Ishikawa (cell line): ENCODE data around the gene NUB1.

Source experiments
- EP300 ChIP-seq: IDR thresholded peaks from 2 replicates; pipeline ENCODE4 v1.6.1; 2012; ENCODE audit warnings: borderline replicate concordance
- NFIC ChIP-seq: IDR thresholded peaks from 2 replicates; pipeline ENCODE4 v1.6.1; 2012
- RAD21 ChIP-seq: IDR thresholded peaks from 2 replicates; pipeline ENCODE4 v1.6.1; 2012; ENCODE audit warnings: low read depth
- TCF12 ChIP-seq: IDR thresholded peaks from 2 replicates; pipeline ENCODE4 v1.6.1; 2012; ENCODE audit warnings: low read depth
- TF ChIP-seq, protein P1 (sequence below): IDR thresholded peaks from 2 replicates; pipeline ENCODE4 v1.6.1; 2012; ENCODE audit warnings: low read depth, mild to moderate bottlenecking

DNA sequence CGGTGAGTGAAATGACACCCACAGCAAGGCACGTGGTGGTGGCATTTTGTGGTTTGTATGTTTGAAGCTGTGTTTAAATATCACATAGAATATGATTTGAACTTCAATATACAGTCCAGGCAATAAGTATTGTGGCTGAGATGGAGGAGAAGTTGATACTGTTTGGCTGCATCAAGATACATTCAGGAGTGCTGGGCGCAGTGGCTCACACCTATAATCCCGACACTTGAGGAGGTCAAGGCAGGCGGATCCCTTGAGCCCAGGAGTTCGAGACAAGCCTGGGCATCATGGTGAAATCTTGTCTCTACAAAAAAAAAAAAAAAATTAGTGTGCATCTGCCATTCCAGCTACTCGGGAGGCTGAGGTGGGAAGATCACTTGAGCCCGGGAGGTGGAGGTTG, 35.2 kb upstream of the NUB1 start:
- TF ChIP-seq EP300 (no peak), TCF12 (no peak), NFIC (no peak), RAD21 (no peak)
- TF ChIP-seq, protein P1, sequence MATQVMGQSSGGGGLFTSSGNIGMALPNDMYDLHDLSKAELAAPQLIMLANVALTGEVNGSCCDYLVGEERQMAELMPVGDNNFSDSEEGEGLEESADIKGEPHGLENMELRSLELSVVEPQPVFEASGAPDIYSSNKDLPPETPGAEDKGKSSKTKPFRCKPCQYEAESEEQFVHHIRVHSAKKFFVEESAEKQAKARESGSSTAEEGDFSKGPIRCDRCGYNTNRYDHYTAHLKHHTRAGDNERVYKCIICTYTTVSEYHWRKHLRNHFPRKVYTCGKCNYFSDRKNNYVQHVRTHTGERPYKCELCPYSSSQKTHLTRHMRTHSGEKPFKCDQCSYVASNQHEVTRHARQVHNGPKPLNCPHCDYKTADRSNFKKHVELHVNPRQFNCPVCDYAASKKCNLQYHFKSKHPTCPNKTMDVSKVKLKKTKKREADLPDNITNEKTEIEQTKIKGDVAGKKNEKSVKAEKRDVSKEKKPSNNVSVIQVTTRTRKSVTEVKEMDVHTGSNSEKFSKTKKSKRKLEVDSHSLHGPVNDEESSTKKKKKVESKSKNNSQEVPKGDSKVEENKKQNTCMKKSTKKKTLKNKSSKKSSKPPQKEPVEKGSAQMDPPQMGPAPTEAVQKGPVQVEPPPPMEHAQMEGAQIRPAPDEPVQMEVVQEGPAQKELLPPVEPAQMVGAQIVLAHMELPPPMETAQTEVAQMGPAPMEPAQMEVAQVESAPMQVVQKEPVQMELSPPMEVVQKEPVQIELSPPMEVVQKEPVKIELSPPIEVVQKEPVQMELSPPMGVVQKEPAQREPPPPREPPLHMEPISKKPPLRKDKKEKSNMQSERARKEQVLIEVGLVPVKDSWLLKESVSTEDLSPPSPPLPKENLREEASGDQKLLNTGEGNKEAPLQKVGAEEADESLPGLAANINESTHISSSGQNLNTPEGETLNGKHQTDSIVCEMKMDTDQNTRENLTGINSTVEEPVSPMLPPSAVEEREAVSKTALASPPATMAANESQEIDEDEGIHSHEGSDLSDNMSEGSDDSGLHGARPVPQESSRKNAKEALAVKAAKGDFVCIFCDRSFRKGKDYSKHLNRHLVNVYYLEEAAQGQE, result no peak
